ENCODE measurements around the gene MRPL50. TPM values are rescaled to one million over a fixed set of nuclear protein-coding genes. Genes with fewer than 3 reads are reported as not detected.

Gene MRPL50
- polyA plus RNA-seq, 5 donors = 20.1 to 28.3 (median 22.9) TPM

DNA sequence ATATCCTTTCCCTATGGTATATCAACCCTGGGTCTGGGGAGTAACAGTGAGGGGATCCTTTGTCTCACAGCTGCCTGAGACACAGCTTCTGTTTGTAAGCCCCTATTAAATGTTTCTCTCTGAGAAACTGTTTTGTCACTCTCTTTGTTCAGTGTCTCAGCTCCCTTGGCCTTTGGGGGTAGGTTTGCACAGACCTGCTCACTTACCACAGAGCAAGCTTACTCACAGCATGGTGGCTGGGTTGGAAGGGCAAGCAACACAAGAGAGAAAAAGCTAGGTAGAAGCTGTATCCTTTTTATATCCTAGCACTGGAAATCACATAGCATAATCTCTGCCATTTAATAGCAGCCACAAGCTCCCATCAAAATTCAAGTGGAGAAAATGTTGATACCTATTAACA is 18.1 kb downstream of the MRPL50 start:
- DNase-seq = no peak

DNA sequence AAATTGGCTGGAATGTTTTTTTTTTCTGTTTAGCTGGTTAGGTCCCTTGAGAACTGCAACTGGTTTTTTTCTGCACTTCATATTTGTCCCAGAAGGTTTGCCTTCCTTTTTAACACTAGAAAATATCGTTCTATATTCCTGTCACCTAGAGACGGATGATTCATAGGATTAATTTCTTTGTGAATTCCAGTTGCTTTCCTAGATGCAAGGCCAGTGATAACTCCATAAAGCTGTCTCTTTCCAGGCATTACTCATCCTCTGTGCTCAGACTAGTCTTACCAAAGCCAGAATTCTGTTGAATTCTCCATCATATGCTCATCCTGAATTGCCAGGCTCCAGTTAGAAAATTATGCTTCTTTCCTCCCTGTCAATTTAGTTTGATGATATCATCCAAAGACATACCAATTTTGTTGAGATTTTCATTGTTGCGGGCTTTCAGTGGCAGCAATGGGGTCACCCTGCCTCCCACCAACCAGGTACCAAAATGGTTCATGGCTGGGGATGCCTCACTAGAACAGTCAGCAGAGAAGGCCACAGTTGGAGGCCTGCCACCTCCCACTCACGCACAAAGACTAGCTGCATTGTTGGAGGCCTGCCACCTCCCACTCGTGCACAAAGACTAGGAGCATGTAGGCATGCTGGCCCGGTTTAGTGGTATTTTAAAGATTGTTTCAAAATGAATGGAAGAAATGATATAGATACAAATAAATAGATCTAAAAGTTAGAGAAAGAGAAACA is 22.1 kb downstream of the MRPL50 start:
- no peak for DNase-seq

GRCh38 chr9:101375546-101375945 is 22.9 kb downstream of the MRPL50 start:
- no peak for DNase-seq

DNA sequence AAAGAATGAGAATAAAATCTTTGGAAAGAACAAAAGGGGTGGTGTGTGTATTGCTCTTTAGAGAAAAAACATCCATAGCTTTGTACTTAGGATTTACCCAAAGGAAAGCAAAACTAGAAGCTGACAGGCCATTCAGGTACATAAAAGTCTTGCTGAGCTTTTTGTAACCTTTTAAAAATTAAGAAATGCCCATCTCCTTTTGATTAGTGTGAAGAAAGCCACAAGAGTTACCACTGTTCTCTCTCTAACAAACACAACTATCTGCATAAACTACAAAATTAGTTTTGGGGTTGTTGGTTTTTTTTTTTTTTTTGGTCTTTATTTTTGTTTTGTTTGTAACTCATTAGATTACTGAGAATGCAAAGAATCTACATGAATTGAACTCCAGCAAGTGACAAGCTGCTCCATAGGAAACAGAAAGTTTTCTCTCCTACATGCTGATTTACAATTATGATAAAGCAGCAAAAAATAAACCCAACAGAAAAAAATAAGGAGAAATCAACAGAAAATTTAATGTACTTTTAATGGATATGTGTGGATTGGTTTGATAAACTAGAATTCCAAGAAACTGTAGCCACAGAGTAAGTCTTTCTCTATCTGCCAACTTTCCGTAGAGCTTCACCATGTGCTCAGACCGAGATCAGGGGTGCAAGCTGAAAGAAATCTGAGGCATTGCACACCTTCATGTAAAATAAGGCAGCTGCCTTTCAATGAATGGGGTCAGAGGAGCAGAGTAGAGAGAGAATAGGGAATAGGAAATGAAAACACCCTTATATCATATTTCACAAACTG is 25.9 kb downstream of the MRPL50 start:
- no peak for DNase-seq

- DNase-seq = no peak
Observed at GRCh38 chr9:101371813-101372212, 26.6 kb downstream of the MRPL50 start.

DNA sequence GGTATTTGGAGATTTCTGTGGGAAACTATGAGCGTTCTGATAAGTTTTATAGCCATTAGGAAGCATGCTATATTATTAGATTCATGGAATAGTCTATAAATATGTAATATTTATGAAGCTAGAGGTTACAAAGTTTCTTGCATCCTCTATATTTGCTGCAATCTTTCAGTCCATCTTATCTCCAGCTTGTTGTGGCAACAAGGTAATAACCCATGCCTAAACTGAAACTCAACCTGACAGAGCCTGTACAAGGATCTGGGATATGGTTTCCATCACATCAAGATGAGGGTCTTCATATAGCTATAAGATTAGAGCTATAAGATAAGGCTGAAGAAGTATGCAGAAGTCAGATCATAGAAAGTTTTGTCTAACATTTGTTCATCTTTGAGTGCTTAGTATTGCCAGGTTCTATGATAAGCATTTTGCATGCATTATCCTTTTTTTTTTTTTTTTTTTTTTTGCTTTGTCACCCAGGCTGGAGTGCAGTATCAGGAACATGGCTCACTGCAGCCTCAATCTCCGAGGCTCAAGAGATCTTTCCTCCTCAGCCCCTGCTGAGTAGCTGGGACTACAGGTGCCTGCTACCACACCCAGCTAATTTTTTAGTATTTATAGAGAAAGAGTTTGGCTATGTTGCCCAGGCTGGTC is 28.4 kb downstream of the MRPL50 start:
- no peak for DNase-seq

- no peak for DNase-seq
Observed at GRCh38 chr9:101369286-101369685, 29.1 kb downstream of the MRPL50 start.

DNA sequence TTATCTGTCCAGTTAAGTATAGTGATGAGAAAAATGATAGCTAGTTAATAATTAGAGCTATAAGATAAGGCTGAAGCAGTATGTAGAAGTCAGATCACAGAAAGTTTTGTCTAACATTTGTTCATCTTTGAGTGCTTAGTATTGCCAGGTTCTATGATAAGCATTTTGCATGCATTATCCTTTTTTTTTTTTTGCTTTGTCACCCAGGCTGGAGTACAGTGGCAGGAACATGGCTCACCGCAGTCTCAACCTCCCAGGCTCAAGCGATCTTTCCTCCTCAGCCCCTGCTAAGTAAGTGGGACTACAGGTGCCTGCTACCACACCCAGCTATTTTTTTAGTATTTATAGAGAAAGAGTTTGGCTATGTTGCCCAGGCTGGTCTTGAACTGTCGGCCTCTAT is 31.1 kb downstream of the MRPL50 start:
- DNase-seq = no peak

- no peak for DNase-seq
Observed at GRCh38 chr9:101366038-101366756, 32.2 kb downstream of the MRPL50 start.

- DNase-seq = no peak
Observed at GRCh38 chr9:101365181-101365580, 33.2 kb downstream of the MRPL50 start.

DNA sequence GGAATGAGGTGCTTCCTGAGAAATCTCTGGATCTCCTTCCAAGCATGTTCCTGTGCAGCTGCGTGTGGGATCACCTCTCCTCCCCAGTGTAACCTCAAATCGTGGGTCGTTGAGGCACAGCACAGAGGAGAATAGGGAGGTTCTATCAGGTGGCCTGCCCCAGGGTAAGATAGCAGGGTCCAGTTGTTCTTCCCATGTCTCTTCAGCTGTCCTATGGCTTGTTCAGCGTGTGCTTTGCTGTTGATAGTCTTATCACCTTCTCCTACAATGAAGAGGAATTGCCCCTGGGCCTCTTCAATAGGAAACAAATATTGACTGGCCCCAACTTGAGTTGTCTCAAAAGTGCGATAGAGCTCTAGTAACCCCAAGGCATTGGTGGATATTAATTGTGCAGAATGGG is 36.0 kb downstream of the MRPL50 start:
- DNase-seq = no peak

DNA sequence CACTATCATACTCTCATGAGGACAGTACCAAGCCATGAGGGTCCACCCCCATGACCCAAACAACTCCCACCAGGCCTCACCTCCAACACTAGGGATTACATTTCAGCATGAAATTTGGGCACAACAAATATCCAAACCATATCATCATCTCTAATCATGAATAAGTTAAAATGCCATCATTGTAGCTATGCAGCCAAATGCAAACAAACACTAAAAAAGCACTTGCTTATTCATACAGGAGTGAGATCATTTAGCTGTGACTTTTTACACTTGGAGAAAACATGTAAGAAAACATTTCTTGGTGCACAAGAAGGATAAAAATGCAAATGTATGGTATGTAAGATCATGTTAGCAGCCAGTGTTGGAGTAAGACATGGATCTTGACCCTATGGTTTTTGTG is 37.8 kb downstream of the MRPL50 start:
- DNase-seq = no peak

GRCh38 chr9:101359679-101360078 is 38.7 kb downstream of the MRPL50 start:
- DNase-seq = no peak

DNA sequence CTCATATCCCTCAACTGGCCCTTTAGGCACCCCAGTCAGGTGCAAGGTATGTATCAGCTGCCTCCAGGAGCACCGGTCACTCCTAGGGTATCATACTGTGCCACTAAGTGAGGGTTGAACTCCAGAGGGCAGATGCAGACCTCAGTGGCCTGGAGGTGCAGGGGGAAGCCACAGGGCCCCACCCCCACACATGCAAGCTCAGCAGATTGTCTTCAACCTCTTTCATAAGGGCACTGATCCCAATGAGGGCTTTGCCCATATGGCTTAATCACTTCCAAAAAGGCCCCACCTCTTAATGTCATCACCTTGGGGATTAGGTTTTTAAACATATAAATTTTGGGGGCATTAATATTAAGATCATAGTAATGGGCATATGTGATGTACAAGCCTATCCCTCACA is 41.8 kb downstream of the MRPL50 start:
- DNase-seq = no peak

- no peak for DNase-seq
Observed at GRCh38 chr9:101354765-101355708, 43.4 kb downstream of the MRPL50 start.

- no peak for DNase-seq
Observed at GRCh38 chr9:101354143-101354764, 44.2 kb downstream of the MRPL50 start.

GRCh38 chr9:101353683-101354082 is 44.7 kb downstream of the MRPL50 start:
- no peak for DNase-seq

DNA sequence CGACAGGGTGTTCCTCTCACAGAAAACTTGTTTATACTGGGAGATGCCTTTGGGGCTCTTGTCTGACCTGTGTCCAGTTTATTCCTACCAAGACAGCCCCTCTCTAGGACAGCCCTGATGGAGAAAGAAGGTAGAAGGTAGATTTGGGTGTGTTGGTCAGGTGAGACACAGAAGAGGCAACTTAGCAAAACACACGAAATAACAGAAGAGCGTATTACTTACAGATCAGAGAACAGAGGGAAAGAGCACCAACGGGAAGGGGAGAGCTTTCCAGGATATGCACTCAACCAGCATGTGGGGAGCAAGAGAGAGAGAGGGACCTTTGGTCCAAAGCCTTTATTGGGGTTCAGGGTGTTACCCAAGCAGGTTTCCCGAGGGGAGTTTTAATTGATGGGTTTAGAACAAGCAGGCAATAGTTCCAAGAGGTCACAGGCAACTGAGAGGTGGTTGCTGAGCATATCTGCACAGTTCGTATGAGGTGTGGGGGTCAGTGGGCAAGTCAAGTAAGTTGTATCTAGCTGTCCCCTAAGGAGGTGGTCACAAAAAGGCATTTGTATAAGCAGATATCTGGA is 45.4 kb downstream of the MRPL50 start:
- no peak for DNase-seq

DNA sequence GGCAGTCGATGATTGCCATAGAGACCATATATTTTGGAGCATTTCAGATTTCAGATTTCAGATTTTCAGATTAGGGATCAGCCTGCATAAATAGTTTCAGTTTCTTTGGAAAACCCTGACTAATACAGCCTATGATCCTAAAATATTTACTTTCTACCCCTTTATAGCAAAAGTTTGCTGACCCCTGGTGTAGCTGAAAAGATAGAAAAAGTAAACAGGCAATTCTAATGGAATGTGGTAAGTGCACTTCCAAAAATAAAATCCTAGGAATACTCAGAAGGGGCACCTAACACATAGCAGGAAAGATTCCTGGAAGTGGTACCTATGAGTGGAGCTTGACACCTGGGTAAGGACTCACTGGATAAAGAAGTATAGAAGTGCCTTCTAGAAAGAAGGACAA is 48.1 kb downstream of the MRPL50 start:
- DNase-seq = no peak

- peak in 1 of 2 donors; percentile 12 for DNase-seq
Observed at GRCh38 chr9:101342595-101342994, 55.8 kb downstream of the MRPL50 start.

All from right lung (tissue), 5 donors.